Dedifferentiated amniotic fluid mesenchymal stem cell (primary cell): ENCODE data around the gene XIRP1.
"Not testable (repeated sequence)": the region's sequence is repeated elsewhere in the genome, so short reads cannot be mapped to it uniquely, and the experiment has no call there.

Experiments used
- DNase-seq: peaks from one replicate; pipeline ENCODE4 v3.0.0-alpha.2; 2016; ENCODE audit errors: extremely low spot score

The XIRP1 gene, protein sequence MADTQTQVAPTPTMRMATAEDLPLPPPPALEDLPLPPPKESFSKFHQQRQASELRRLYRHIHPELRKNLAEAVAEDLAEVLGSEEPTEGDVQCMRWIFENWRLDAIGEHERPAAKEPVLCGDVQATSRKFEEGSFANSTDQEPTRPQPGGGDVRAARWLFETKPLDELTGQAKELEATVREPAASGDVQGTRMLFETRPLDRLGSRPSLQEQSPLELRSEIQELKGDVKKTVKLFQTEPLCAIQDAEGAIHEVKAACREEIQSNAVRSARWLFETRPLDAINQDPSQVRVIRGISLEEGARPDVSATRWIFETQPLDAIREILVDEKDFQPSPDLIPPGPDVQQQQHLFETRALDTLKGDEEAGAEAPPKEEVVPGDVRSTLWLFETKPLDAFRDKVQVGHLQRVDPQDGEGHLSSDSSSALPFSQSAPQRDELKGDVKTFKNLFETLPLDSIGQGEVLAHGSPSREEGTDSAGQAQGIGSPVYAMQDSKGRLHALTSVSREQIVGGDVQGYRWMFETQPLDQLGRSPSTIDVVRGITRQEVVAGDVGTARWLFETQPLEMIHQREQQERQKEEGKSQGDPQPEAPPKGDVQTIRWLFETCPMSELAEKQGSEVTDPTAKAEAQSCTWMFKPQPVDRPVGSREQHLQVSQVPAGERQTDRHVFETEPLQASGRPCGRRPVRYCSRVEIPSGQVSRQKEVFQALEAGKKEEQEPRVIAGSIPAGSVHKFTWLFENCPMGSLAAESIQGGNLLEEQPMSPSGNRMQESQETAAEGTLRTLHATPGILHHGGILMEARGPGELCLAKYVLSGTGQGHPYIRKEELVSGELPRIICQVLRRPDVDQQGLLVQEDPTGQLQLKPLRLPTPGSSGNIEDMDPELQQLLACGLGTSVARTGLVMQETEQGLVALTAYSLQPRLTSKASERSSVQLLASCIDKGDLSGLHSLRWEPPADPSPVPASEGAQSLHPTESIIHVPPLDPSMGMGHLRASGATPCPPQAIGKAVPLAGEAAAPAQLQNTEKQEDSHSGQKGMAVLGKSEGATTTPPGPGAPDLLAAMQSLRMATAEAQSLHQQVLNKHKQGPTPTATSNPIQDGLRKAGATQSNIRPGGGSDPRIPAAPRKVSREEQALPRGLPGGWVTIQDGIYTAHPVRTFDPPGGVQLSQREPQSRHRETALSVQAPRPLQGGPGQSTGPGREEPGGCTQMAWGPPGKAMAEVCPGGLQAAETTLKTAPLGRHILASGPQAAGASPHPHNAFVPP (N-terminal part only)

GRCh38 chr3:39192490-39193092, at the start of gene XIRP1:
XIRP1 (minus strand) TSS chr3:39192595; CDS start chr3:39189445, 3,150 bp downstream.
- no peak for DNase-seq

GRCh38 chr3:39241561-39241960, 49.2 kb upstream of the XIRP1 start:
- no peak for DNase-seq

DNA sequence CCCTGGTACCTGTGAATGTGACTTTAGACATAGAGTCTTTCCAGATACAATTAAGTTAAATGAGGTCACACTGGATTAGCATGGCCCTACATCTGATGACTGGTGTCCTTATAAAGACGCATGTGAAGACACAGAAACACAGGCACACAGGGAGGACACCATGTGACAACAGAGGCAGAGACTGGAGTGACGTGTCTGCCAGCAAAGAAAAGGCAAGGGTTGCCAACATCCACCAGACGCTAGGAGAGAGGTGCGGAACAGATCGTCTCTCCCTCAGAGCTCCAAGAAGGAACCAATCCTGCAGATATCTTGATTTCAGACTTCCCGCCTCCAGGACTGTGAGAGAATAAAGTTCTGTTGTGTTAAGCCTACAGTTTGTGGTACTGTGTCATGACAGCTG, 44.6 kb upstream of the XIRP1 start:
- no peak for DNase-seq

- no peak for DNase-seq
Measured at GRCh38 chr3:39234651-39235050, 42.3 kb upstream of the XIRP1 start.

DNA sequence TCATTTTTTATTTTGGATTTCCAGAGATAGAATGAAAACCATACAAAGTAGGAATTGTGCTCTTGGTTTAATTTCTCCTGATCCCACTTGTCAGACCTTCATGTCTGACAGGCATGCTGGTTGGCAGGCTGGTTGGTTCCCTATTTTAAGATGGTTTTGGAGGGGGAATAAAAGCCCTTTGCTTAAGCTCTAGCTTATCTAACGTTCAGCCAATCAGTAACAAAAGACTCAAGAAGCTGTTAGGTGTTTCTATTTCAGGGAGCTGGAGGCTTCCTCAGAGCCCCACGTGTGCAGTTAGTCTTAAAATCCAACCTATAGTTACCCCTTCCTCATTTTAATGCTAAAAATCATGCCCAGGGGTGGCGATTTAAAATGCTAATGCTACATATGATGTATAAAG, 40.5 kb upstream of the XIRP1 start:
- no peak for DNase-seq

- DNase-seq, result no peak
Measured at GRCh38 chr3:39230453-39230852, 38.1 kb upstream of the XIRP1 start.

DNA sequence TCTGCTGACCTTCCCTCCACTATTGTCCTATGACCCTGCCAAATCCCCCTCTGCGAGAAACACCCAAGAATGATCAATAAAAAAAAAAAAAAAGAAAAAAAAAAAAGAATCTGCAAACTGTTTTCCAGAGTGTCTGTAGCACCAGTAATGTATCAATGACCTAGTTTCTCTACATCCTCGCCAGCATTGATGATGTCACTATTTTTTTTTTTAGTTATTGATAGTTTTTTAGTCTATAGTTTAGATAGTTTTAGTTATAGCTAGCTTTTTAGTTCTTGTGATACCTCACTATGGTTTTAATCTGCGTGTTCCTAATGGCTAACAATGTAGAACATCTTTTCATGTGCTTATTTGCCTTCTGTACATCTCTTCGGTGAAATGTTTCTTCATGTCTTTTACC, 36.1 kb upstream of the XIRP1 start:
- DNase-seq, result no peak

- DNase-seq, result not testable (repeated sequence)
Measured at GRCh38 chr3:39227596-39227995, 35.2 kb upstream of the XIRP1 start.

GRCh38 chr3:39226106-39226741, 33.8 kb upstream of the XIRP1 start:
- DNase-seq, result no peak

DNA sequence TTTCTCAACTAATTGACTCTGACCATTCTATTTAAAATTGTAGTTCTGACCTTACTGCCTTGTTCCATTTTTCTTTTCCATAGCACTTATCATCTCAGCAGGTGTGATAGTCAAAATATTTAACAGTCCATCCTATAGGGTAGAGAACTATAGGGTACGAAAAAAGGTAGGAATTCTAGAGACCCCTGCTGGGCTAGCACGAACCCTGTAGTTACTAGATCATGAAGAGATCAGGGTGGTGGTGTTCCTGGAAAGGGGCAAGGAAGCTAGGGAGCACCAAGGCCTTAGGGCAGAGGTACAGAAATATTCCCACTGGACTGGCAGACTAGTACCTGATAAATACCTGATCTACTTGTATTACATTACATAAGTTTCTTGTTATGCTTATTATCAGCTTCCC, 31.9 kb upstream of the XIRP1 start:
- DNase-seq, result no peak

DNA sequence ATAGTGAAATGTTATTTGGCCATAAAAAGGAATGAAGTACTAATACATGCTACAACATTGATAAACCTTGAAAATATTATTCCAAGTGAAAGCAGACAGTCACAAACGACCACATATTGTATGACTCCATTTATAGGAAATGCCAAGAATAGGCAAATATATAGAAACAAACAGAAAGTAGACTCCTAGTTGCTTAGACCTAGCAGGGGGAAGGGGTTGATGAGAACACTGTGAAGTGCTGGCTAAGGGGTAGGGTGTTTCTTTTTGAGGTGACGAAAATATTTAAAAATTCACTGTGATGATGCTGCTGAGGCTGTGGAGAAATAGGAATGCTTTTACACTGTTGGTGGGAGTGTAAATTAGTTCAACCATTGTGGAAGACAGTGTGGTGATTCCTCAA, 30.5 kb upstream of the XIRP1 start:
- DNase-seq, result no peak

DNA sequence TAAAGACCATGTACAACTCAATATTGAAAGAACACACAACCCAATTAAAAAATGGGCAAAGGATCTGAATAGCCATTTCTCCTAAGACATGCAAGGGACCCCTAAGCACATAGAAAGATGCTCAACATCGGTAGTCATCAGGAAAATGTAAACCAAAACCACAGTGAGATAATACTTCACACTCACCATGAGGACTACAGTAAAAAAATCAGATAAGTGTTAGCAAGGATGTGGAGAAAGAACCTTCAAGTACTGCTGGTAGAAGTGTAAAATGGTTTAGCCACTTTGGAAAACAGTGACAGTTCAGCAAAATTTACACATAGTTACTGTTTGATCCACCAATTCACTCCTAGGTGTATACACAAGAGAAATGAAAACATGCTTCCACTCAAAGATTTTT, 30.1 kb upstream of the XIRP1 start:
- DNase-seq, result no peak

- DNase-seq, result no peak
Measured at GRCh38 chr3:39221141-39221530, 28.7 kb upstream of the XIRP1 start.

DNA sequence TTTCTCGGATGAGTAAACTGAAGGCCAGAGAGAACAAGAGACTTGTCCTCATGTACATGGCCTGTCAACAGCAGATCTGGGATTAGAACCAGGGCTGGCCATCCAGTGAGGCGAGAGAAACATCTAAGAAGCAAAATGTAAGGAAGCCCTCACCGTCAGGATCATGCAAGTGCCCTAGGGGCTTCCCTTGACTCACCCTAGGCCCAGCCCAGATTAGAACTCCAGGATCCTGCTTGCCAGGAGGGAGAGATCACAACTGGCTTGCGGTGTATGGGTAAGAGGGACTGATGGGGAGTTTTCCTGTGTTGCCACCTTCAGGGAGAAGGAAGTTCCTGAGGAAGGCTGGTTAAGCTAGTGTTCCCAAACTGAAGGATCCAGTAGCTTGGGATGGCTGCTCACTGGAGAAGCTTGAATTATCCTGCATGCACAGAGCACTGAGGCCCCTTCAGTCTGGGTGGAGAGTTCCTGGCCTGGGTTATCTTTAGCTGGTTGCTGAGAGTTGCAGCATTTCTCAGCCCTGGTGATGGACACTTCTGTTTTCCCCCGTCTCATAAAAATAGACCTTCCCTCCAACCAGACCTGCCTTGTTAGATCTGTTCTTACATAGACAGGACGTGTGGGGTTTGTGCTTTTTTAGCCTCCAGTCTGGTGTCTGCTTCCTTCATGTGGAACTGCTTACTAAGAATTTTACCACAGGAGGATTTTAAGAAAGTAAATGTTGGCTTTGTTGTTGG, 28.2 kb upstream of the XIRP1 start:
- DNase-seq, result no peak

DNA sequence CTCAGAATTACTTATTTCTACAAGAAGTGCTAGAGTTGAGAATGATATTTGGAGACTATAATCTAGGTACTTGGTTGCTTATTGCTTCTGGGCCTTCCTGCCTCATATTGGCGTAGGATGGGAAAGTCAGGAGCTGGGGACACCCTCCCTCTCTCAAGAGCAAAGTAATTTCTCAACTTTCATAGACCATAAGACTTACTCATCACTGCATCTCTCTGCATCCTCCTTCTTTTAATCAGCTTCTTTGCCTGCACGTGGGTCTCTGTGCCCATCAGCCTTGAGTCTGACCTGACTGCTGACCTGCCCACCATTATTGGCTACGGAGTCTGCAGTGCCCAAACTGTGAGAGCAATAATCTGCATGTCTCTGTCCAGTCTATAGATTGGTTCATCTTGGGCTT, 27.3 kb upstream of the XIRP1 start:
- DNase-seq, result no peak

- no peak for DNase-seq
Measured at GRCh38 chr3:39216176-39216790, 23.9 kb upstream of the XIRP1 start.

- DNase-seq, result no peak
Measured at GRCh38 chr3:39213613-39214012, 21.2 kb upstream of the XIRP1 start.

- no peak for DNase-seq
Measured at GRCh38 chr3:39212665-39213064, 20.3 kb upstream of the XIRP1 start.

- no peak for DNase-seq
Measured at GRCh38 chr3:39211332-39212130, 19.1 kb upstream of the XIRP1 start.
